Measurements from ENCODE around the gene EGR2.

GRCh38 chr10:62812672-62813439 is 3.3 kb downstream of the EGR2 start:
- TF ChIP-seq CTCF (IDR thresholded peaks at IDR 0.05) (no peak), POLR2A (IDR thresholded peaks at IDR 0.05) (no peak)

All from testis (tissue), 2 donors.